ENCODE results near the gene MGAT5B. TPM values are rescaled to one million over a fixed set of nuclear protein-coding genes. Genes with fewer than 3 reads are reported as not detected.
"Not testable (repeated sequence)": the region's sequence is repeated elsewhere in the genome, so short reads cannot be mapped to it uniquely, and the experiment has no call there.

Gene MGAT5B
- total RNA-seq, 1 experiment from 2014 or later = 15.0 TPM

GRCh38 chr17:76840884-76841775, 27.1 kb upstream of the MGAT5B start:
- Histone ChIP-seq H3K4me3 (peak overlapping the region; percentile 37), H3K36me3 (peaks cover 10% of the 10 kb centered on the region; the same call in 1 of the 2 replicates), H3K4me1 (replicated peaks) (peaks cover 54% of the 10 kb centered on the region), H3K27me3 (replicated peaks) (no peaks in the 10 kb centered on the region), H3K27ac (peak overlapping the region; percentile 67), H3K9me3 (replicated peaks) (no peaks in the 10 kb centered on the region)
- DNase-seq (ENCODE audit: low read depth in 1 of 2, low spot score in 2 of 2) = peak; percentile 92 to 97

GRCh38 chr17:76841776-76842405, 26.3 kb upstream of the MGAT5B start:
- Histone ChIP-seq H3K4me3 (no peak overlapping the region), H3K4me1 (replicated peaks) (peaks cover 54% of the 10 kb centered on the region), H3K9me3 (replicated peaks) (peaks cover 3% of the 10 kb centered on the region; the same call in 1 of the 2 replicates), H3K27me3 (replicated peaks) (no peaks in the 10 kb centered on the region), H3K27ac (peak overlapping the region; percentile 67), H3K36me3 (peaks cover 7% of the 10 kb centered on the region; the same call in 1 of the 2 replicates)
- no peak for DNase-seq (ENCODE audit: low read depth in 1 of 2, low spot score in 2 of 2)

GRCh38 chr17:76843068-76843467, 25.1 kb upstream of the MGAT5B start:
- DNase-seq (ENCODE audit: low read depth in 1 of 2, low spot score in 2 of 2); H3K9me3 ChIP-seq (replicated peaks); H3K4me3 ChIP-seq; H3K36me3 ChIP-seq; H3K27me3 ChIP-seq (replicated peaks); H3K27ac ChIP-seq: not testable (repeated sequence)
- peaks cover 54% of the 10 kb centered on the region for H3K4me1 ChIP-seq (replicated peaks)

- peaks cover 3% of the 10 kb centered on the region; the same call in 1 of the 2 replicates for H3K9me3 ChIP-seq (replicated peaks)
- H3K4me3 ChIP-seq = no peak overlapping the region
- H3K4me1 ChIP-seq (replicated peaks) = peaks cover 50% of the 10 kb centered on the region
- DNase-seq (ENCODE audit: low read depth in 1 of 2, low spot score in 2 of 2) = peak in 1 of 2 experiments; percentile 34
- H3K27ac ChIP-seq = no peak overlapping the region
- H3K27me3 ChIP-seq (replicated peaks) = no peaks in the 10 kb centered on the region
- H3K36me3 ChIP-seq = no peaks in the 10 kb centered on the region
These were observed 24.3 kb upstream of the MGAT5B start for GRCh38 chr17:76843703-76844484.

GRCh38 chr17:76844485-76844829, 23.7 kb upstream of the MGAT5B start:
- Histone ChIP-seq H3K27me3 (replicated peaks) (no peaks in the 10 kb centered on the region), H3K9me3 (replicated peaks) (peaks cover 3% of the 10 kb centered on the region; the same call in 1 of the 2 replicates), H3K4me3 (no peak overlapping the region), H3K27ac (no peak overlapping the region), H3K36me3 (no peaks in the 10 kb centered on the region), H3K4me1 (replicated peaks) (peaks cover 45% of the 10 kb centered on the region)
- DNase-seq (ENCODE audit: low read depth in 1 of 2, low spot score in 2 of 2) = no peak

GRCh38 chr17:76844846-76845245, 23.4 kb upstream of the MGAT5B start:
- DNase-seq (ENCODE audit: low read depth in 1 of 2, low spot score in 2 of 2) = no peak
- H3K36me3 ChIP-seq = no peaks in the 10 kb centered on the region
- no peak overlapping the region for H3K27ac ChIP-seq

GRCh38 chr17:76845541-76846017, 22.6 kb upstream of the MGAT5B start:
- H3K27me3 ChIP-seq (replicated peaks) = no peaks in the 10 kb centered on the region
- H3K4me1 ChIP-seq (replicated peaks) = peaks cover 33% of the 10 kb centered on the region
- no peak overlapping the region for H3K4me3 ChIP-seq
- no peaks in the 10 kb centered on the region for H3K36me3 ChIP-seq
- no peak overlapping the region for H3K27ac ChIP-seq
- peaks cover 3% of the 10 kb centered on the region; the same call in 1 of the 2 replicates for H3K9me3 ChIP-seq (replicated peaks)
- DNase-seq (ENCODE audit: low read depth in 1 of 2, low spot score in 2 of 2) = no peak

More at GRCh38 chr17:76844846-76845245, 23.4 kb upstream of the MGAT5B start:
- Histone ChIP-seq H3K9me3 (replicated peaks) (peaks cover 3% of the 10 kb centered on the region; the same call in 1 of the 2 replicates), H3K27me3 (replicated peaks) (no peaks in the 10 kb centered on the region), H3K4me1 (replicated peaks) (peaks cover 41% of the 10 kb centered on the region), H3K4me3 (no peak overlapping the region)

- Histone ChIP-seq H3K36me3 (no peaks in the 10 kb centered on the region), H3K4me3 (no peak overlapping the region), H3K4me1 (replicated peaks) (peaks cover 19% of the 10 kb centered on the region), H3K9me3 (replicated peaks) (peaks cover 3% of the 10 kb centered on the region; the same call in 1 of the 2 replicates), H3K27me3 (replicated peaks) (no peaks in the 10 kb centered on the region), H3K27ac (no peak overlapping the region)
- no peak for DNase-seq (ENCODE audit: low read depth in 1 of 2, low spot score in 2 of 2)
These were observed 21.2 kb upstream of the MGAT5B start for GRCh38 chr17:76847031-76847430.

- no peaks in the 10 kb centered on the region for H3K36me3 ChIP-seq
- peaks cover 3% of the 10 kb centered on the region; the same call in 1 of the 2 replicates for H3K9me3 ChIP-seq (replicated peaks)
- H3K4me3 ChIP-seq = no peak overlapping the region
- H3K27ac ChIP-seq = no peak overlapping the region
- H3K4me1 ChIP-seq (replicated peaks) = peaks cover 14% of the 10 kb centered on the region
- H3K27me3 ChIP-seq (replicated peaks) = no peaks in the 10 kb centered on the region
- no peak for DNase-seq (ENCODE audit: low read depth in 1 of 2, low spot score in 2 of 2)
These were observed 19.5 kb upstream of the MGAT5B start for GRCh38 chr17:76848670-76849069.

- H3K9me3 ChIP-seq (replicated peaks); H3K27me3 ChIP-seq (replicated peaks); H3K4me1 ChIP-seq (replicated peaks); DNase-seq (ENCODE audit: low read depth in 1 of 2, low spot score in 2 of 2); H3K4me3 ChIP-seq; H3K36me3 ChIP-seq; H3K27ac ChIP-seq: not testable (repeated sequence)
These were observed 19.0 kb upstream of the MGAT5B start for GRCh38 chr17:76849160-76849559.

GRCh38 chr17:76852843-76853242, 15.4 kb upstream of the MGAT5B start:
- DNase-seq (ENCODE audit: low read depth in 1 of 2, low spot score in 2 of 2) = no peak
- H3K9me3 ChIP-seq (replicated peaks) = no peaks in the 10 kb centered on the region; the same call in 1 of the 2 replicates
- no peaks in the 10 kb centered on the region for H3K36me3 ChIP-seq
- H3K27me3 ChIP-seq (replicated peaks) = no peaks in the 10 kb centered on the region
- no peak overlapping the region for H3K27ac ChIP-seq
- no peaks in the 10 kb centered on the region for H3K4me1 ChIP-seq (replicated peaks)
- H3K4me3 ChIP-seq = no peak overlapping the region

GRCh38 chr17:76855105-76855504, 13.1 kb upstream of the MGAT5B start:
- Histone ChIP-seq H3K4me1 (replicated peaks) (peaks cover 7% of the 10 kb centered on the region), H3K9me3 (replicated peaks) (no peaks in the 10 kb centered on the region; the same call in 1 of the 2 replicates), H3K27ac (no peak overlapping the region), H3K27me3 (replicated peaks) (no peaks in the 10 kb centered on the region), H3K36me3 (no peaks in the 10 kb centered on the region), H3K4me3 (no peak overlapping the region)
- DNase-seq (ENCODE audit: low read depth in 1 of 2, low spot score in 2 of 2) = no peak

- H3K4me3 ChIP-seq = no peak overlapping the region
- H3K27ac ChIP-seq = no peak overlapping the region
- H3K4me1 ChIP-seq (replicated peaks) = peaks cover 17% of the 10 kb centered on the region
- no peaks in the 10 kb centered on the region for H3K36me3 ChIP-seq
- DNase-seq (ENCODE audit: low read depth in 1 of 2, low spot score in 2 of 2) = no peak
- no peaks in the 10 kb centered on the region for H3K27me3 ChIP-seq (replicated peaks)
- H3K9me3 ChIP-seq (replicated peaks) = no peaks in the 10 kb centered on the region; the same call in 1 of the 2 replicates
These were observed 6.1 kb upstream of the MGAT5B start for GRCh38 chr17:76862079-76862478.

All from SJSA1 (cell line).